Activated T-helper 2 cell treated with anti-CD3 and anti-CD28 coated beads, Interferon-gamma antibody, Interleukin-2, Interleukin-4, amounts not matched to agents 10 μg/mL and 5 μg/mL and 100 μg/mL, durations not matched to agents 14 hours and 24 hours and 36 hours (primary cell): ENCODE measurements around the gene SSR4. TPM values are rescaled to one million over a fixed set of nuclear protein-coding genes. Genes with fewer than 3 reads are reported as not detected.
A peak's percentile ranks its signal among the peaks of the same experiment; 100 is the strongest.

Experiments used
- DNase-seq: peaks from one replicate; pipeline ENCODE4 v3.0.0; 2021; ENCODE audit warnings: low spot score
- H3K27ac Mint-ChIP-seq: one replicate; pipeline ENCODE4 v1.8.0; 2021; ENCODE audit warnings: mixed read lengths
- H3K27me3 Mint-ChIP-seq: one replicate; pipeline ENCODE4 v1.8.0; 2021; ENCODE audit warnings: low read depth, mixed read lengths
- H3K36me3 Mint-ChIP-seq: one replicate; pipeline ENCODE4 v1.8.0; 2021; ENCODE audit warnings: low read depth, mixed read lengths
- H3K4me1 Mint-ChIP-seq: one replicate; pipeline ENCODE4 v1.8.0; 2021; ENCODE audit warnings: low read depth, mixed read lengths
- H3K4me3 Mint-ChIP-seq: one replicate; pipeline ENCODE4 v1.8.0; 2021; ENCODE audit warnings: low read depth, mild to moderate bottlenecking, moderate library complexity, mixed read lengths
- H3K9me3 Mint-ChIP-seq: one replicate; pipeline ENCODE4 v1.8.0; 2021; ENCODE audit warnings: mixed read lengths
- intact Hi-C: fragments of 100-400 bp; cut with micrococcal nuclease; formaldehyde crosslinking; loops from one replicate; pipeline ENCODE4 v1.15.1; 2023
- total RNA-seq: library from RNA; stranded (reverse); gene quantifications from 2 replicates; pipeline ENCODE4 v1.2.3, GENCODE V29; 2022

The SSR4 gene
- total RNA-seq, 1 donor from 2014 or later, result 303 TPM

GRCh38 chrX:153780678-153781427 lies 13.6 kb upstream of the SSR4 start, which contains the start of gene SRPK3:
Gene SRPK3 (plus strand): TSS chrX:153781041. CDS start chrX:153781087, 46 bp downstream.
- intact Hi-C loops, result no loop called here
- H3K27ac Mint-ChIP-seq, result no peak within 1 kb of the TSS
- H3K27me3 Mint-ChIP-seq, result no peaks in the 10 kb centered on the region
- DNase-seq, result no peak
- H3K36me3 Mint-ChIP-seq, result peaks cover 3% of the 10 kb centered on the region
- no peaks in the 10 kb centered on the region for H3K4me1 Mint-ChIP-seq
- no peak within 1 kb of the TSS for H3K4me3 Mint-ChIP-seq
- no peaks in the 10 kb centered on the region for H3K9me3 Mint-ChIP-seq

- no peak overlapping the region for H3K27ac Mint-ChIP-seq
- intact Hi-C loops, result no loop called here
These were observed 12.9 kb upstream of the SSR4 start for GRCh38 chrX:153781428-153782047.

GRCh38 chrX:153782313-153782712 lies 12.2 kb upstream of the SSR4 start:
- H3K4me1 Mint-ChIP-seq, result no peaks in the 10 kb centered on the region
- H3K36me3 Mint-ChIP-seq, result peaks cover 9% of the 10 kb centered on the region
- H3K9me3 Mint-ChIP-seq, result no peaks in the 10 kb centered on the region
- DNase-seq, result no peak
- intact Hi-C loops, result no loop called here
- H3K27ac Mint-ChIP-seq, result no peak overlapping the region
- no peaks in the 10 kb centered on the region for H3K27me3 Mint-ChIP-seq
- H3K4me3 Mint-ChIP-seq, result no peak overlapping the region

More at GRCh38 chrX:153781428-153782047, 12.9 kb upstream of the SSR4 start:
- no peak overlapping the region for H3K4me3 Mint-ChIP-seq
- H3K4me1 Mint-ChIP-seq, result no peaks in the 10 kb centered on the region
- DNase-seq, result no peak
- no peaks in the 10 kb centered on the region for H3K27me3 Mint-ChIP-seq
- peaks cover 5% of the 10 kb centered on the region for H3K36me3 Mint-ChIP-seq
- no peaks in the 10 kb centered on the region for H3K9me3 Mint-ChIP-seq

GRCh38 chrX:153782871-153783270 lies 11.6 kb upstream of the SSR4 start:
- intact Hi-C loops, result no loop called here
- Mint-ChIP-seq H3K36me3 (peaks cover 13% of the 10 kb centered on the region), H3K4me1 (no peaks in the 10 kb centered on the region), H3K9me3 (no peaks in the 10 kb centered on the region), H3K4me3 (no peak overlapping the region), H3K27ac (no peak overlapping the region), H3K27me3 (no peaks in the 10 kb centered on the region)
- DNase-seq, result no peak

- DNase-seq, result no peak
- Mint-ChIP-seq H3K27ac (no peak overlapping the region), H3K27me3 (no peaks in the 10 kb centered on the region), H3K4me3 (no peak overlapping the region), H3K9me3 (no peaks in the 10 kb centered on the region), H3K36me3 (peaks cover 16% of the 10 kb centered on the region), H3K4me1 (no peaks in the 10 kb centered on the region)
- intact Hi-C loops, result no loop called here
These were observed 11.0 kb upstream of the SSR4 start for GRCh38 chrX:153783378-153784013.

- Mint-ChIP-seq H3K36me3 (peaks cover 20% of the 10 kb centered on the region), H3K27me3 (no peaks in the 10 kb centered on the region)
- intact Hi-C loops, result no loop called here
These were observed 10.0 kb upstream of the SSR4 start for GRCh38 chrX:153784325-153784967.

GRCh38 chrX:153786669-153787068 lies 7.8 kb upstream of the SSR4 start:
- no peaks in the 10 kb centered on the region for H3K27me3 Mint-ChIP-seq
- intact Hi-C loops, result no loop called here
- DNase-seq, result no peak
- no peak overlapping the region for H3K4me3 Mint-ChIP-seq
- H3K9me3 Mint-ChIP-seq, result no peaks in the 10 kb centered on the region
- H3K4me1 Mint-ChIP-seq, result no peaks in the 10 kb centered on the region
- H3K36me3 Mint-ChIP-seq, result peaks cover 25% of the 10 kb centered on the region
- H3K27ac Mint-ChIP-seq, result no peak overlapping the region

More at GRCh38 chrX:153784325-153784967, 10.0 kb upstream of the SSR4 start:
- DNase-seq, result no peak
- Mint-ChIP-seq H3K27ac (no peak overlapping the region), H3K4me1 (no peaks in the 10 kb centered on the region), H3K4me3 (no peak overlapping the region), H3K9me3 (no peaks in the 10 kb centered on the region)

- no peak for DNase-seq
- H3K9me3 Mint-ChIP-seq, result no peaks in the 10 kb centered on the region
- H3K27ac Mint-ChIP-seq, result no peak overlapping the region
- peaks cover 34% of the 10 kb centered on the region for H3K36me3 Mint-ChIP-seq
- intact Hi-C loops, result no loop called here
- peaks cover 6% of the 10 kb centered on the region for H3K4me1 Mint-ChIP-seq
- no peak overlapping the region for H3K4me3 Mint-ChIP-seq
- H3K27me3 Mint-ChIP-seq, result no peaks in the 10 kb centered on the region
These were observed 4.8 kb upstream of the SSR4 start for GRCh38 chrX:153789654-153790053.

- Mint-ChIP-seq H3K27ac (no peak overlapping the region), H3K4me1 (peaks cover 9% of the 10 kb centered on the region), H3K27me3 (no peaks in the 10 kb centered on the region), H3K9me3 (no peaks in the 10 kb centered on the region), H3K36me3 (peaks cover 40% of the 10 kb centered on the region), H3K4me3 (no peak overlapping the region)
- no peak for DNase-seq
- intact Hi-C loops, result no loop called here
These were observed 3.2 kb upstream of the SSR4 start for GRCh38 chrX:153791104-153791852.

GRCh38 chrX:153792368-153792767 lies 2.1 kb upstream of the SSR4 start:
- DNase-seq, result no peak
- Mint-ChIP-seq H3K4me1 (peaks cover 9% of the 10 kb centered on the region), H3K4me3 (no peak overlapping the region), H3K27me3 (no peaks in the 10 kb centered on the region), H3K27ac (no peak overlapping the region), H3K9me3 (no peaks in the 10 kb centered on the region), H3K36me3 (peaks cover 43% of the 10 kb centered on the region)
- intact Hi-C loops, result no loop called here

GRCh38 chrX:153793291-153793690 lies 1.2 kb upstream of the SSR4 start:
- H3K9me3 Mint-ChIP-seq, result no peaks in the 10 kb centered on the region
- intact Hi-C loops, result no loop called here
- peaks cover 41% of the 10 kb centered on the region for H3K36me3 Mint-ChIP-seq
- no peaks in the 10 kb centered on the region for H3K27me3 Mint-ChIP-seq
- peaks cover 9% of the 10 kb centered on the region for H3K4me1 Mint-ChIP-seq
- DNase-seq, result no peak
- peak overlapping the region; percentile 97 for H3K4me3 Mint-ChIP-seq
- peak overlapping the region; percentile 89 for H3K27ac Mint-ChIP-seq
